GM12872 (cell line): ENCODE measurements around the gene C22orf39.

Source experiments
- CTCF ChIP-seq: IDR thresholded peaks from 3 replicates; pipeline ENCODE4 v1.5.1; 2011; ENCODE audit warnings: low read depth, mild to moderate bottlenecking, low read length, moderate library complexity; ENCODE audit not compliant: insufficient read depth

The C22orf39 gene

GRCh38 chr22:19464975-19465374, 17.5 kb upstream of the C22orf39 start:
- no peak for TF ChIP-seq CTCF

DNA sequence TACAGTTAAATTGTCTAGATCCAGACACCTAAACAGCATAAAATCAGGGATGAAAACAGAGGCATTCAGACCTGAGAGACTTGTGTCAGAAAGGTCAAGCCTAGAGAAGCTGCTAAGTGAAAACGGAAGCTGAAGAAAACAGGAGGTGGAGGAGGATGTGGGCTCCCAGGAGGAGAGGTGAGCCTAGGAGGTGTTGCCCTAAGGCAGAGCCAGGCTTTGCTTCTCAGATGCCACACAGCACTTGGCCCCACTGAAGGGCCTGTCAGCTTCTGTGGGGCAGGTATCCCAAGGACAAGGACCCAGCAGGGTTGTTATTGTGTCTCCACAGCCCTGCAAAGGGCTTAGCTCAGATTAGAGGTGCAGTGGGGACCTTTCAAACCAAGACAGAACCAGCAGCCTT, 17.0 kb upstream of the C22orf39 start:
- no peak for TF ChIP-seq CTCF

- no peak for TF ChIP-seq CTCF
These were observed 16.3 kb upstream of the C22orf39 start for GRCh38 chr22:19463491-19464469.

- no peak for TF ChIP-seq CTCF
These were observed 15.5 kb upstream of the C22orf39 start for GRCh38 chr22:19463008-19463407.

DNA sequence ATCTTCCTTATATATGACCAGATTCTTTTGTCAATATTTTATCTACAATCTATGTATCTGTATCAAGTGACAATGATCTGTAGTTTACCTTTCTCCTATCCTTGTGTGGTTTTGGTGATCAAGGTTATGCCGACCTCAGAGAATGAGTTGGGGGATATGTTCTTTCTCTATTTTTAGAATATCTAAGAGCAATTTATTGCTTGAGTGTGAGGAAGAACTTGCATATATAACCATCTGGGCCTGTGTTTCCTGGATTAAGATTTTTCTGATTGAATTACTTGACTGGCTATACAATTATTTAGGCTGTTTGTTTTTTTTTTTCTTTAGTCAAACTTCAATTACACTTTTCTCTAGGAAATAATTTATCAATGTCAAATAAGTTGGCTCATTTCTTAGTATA, 14.0 kb upstream of the C22orf39 start:
- TF ChIP-seq CTCF: no peak

- no peak for TF ChIP-seq CTCF
These were observed 12.5 kb upstream of the C22orf39 start for GRCh38 chr22:19460036-19460435.

- no peak for TF ChIP-seq CTCF
These were observed 10.4 kb upstream of the C22orf39 start for GRCh38 chr22:19457828-19458428.
